Left renal pelvis (tissue), 4 donors: ENCODE data around the gene ERI3. TPM values are rescaled to one million over a fixed set of nuclear protein-coding genes. Genes with fewer than 3 reads are reported as not detected.
"Not testable (repeated sequence)": the region's sequence is repeated elsewhere in the genome, so short reads cannot be mapped to it uniquely, and the experiment has no call there.

Source experiments
- DNase-seq, 4 donors: peaks; one replicate each; pipeline ENCODE4 v3.0.0-alpha.2; 2013; ENCODE audit warnings: low read depth in 4 of 4, low spot score in 3 of 4
- polyA plus RNA-seq, 4 donors: library from polyadenylated mRNA; unstranded; fragments of 120-200 nt; gene quantifications; one replicate each; pipeline ENCODE4 v1.2.1, GENCODE V29; 2013; ENCODE audit not compliant: insufficient read length in 4 of 4

Gene ERI3
- polyA plus RNA-seq, 4 donors = 51.9 to 92.9 (median 79.7) TPM

DNA sequence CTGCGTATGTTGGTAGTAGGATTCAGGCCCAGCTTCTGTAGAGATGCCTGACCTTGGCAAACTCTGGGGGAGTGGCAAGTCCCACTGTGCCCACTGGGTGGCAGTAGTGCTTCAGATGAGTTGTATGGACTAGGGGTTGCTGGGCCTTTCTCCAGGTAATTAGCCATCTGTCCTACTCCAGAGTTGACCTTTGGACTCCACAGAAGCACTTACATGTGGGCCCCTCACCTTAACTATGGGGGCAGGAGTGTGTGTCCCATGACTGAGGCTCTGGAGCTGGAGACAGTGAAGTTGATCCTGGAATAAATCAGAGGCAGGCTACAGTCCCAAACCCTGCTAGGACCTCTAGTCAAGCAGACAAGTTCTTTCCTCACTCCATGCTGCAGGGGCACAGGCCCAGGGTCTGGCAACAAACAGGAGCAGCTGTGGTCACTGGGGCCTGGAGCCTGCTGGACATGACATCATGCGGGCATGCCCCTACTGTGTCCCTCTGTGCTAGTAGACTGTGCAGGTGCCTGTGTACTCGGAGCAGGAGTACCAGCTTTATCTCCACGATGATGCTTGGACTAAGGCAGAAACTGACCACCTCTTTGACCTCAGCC lies 137.1 kb downstream of the ERI3 start:
- peak in 3 of 4 donors; percentile 52 to 62 (median 58) for DNase-seq

DNA sequence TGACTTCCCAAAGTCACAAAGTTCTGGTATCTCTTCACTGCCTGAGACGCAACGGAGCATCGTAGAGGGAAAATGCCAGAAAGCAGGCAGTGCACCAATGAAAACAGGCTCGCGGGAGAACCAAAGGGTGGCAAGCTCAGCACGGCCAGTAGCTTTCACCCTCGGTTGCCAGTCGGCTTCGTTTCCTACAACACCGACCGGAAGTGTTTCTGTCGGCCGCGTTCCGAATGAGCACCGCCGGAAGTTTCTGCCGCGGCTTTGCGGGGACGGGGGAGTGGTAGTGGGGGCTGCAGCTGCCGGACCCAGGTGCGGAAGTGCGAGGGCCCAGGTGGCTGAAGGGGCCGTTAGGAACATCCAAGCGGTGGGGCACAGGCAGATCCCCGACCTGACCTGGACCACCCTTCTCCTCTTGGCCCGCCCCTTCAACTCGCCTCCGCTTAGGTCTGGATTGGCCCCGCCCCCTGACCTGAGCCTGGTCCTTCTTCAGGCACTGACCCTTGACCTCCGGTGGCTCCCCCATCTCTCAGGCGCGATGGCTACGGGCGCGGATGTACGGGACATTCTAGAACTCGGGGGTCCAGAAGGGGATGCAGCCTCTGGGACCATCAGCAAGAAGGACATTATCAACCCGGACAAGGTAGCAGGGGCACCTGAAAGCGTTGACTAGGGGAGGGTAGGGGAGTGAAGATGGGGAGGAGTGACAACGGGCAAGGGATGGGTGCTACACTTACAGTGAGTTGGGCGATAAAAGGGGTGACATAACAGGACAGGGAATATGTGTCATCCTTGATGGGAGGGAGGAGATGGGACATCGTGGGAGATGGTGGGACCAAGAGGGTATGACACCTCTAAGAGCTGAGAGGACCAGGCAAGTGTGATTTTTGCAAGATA lies 141.6 kb downstream of the ERI3 start, which contains the start of gene DMAP1:
TSS of gene DMAP1 (plus strand) at position 250 of the 891 bp plus-strand sequence. CDS start at position 533, 283 bp downstream.
- peak; percentile 65 to 74 (median 72) for DNase-seq

DNA sequence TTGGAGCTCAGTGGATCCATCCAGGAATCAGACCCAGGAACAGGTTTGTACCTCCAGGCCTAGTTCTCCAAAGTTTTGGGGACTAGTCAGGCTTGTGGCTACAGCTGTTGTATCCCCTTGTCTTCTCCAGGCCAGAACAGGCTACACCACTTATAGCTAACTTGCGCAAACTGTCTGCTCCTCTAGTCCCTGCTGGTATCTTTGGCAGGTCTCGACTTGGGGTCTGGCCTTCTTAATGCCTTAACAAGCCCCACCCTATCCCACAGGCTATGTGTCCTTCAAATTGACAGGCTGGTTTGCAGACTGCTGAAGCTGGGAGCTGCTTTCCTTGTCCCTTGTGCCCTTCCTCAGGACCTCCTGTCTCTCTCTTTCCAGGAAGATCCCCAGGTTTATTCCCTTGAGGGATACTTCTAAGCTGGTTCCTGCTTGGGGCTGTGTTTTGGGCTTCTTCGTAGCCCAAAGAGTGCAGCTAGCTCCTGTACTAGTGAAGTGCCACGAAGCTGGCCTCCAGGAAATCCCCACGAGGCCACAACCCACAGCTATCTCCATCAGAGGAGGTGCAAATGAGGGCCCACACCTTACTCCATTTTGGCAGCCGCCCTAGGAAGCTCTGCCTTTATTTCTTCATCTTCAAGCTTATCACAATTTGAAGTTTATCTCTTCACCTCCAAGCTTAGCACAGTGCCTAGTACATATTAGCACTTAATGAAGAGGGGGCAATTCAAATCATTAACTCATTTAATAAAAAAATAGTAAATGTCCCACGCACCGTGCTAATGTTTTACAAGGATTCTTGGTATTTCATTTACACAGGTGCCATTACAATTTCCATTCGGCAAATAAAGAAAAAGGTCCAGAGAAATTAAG lies 142.5 kb downstream of the ERI3 start:
- no peak for DNase-seq

GRCh38 chr1:44210595-44210994 lies 144.5 kb downstream of the ERI3 start:
- no peak for DNase-seq

- DNase-seq = no peak
Observed at GRCh38 chr1:44208226-44208625, 146.8 kb downstream of the ERI3 start.

GRCh38 chr1:44206545-44206944 lies 148.5 kb downstream of the ERI3 start:
- DNase-seq = not testable (repeated sequence)

DNA sequence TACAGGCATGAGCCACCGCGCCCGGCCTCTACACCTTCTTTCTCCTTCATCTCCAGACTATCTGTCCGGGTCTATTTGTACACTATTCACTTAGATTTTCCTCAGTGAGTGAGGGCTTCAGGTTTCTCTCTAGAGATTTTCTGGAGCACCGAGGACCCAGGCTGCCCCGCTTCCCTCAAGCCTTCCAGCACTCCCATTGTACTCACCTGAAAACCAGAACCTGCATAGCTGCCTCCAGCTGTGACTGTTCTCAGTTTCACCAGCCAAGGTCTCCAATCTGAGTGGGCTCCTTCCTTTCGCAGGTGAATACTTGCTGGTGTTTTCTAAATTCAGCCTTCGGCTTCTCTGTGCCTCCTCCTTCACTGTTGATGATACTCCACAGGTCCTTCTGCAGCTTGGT lies 154.7 kb downstream of the ERI3 start:
- no peak for DNase-seq

- DNase-seq = no peak
Observed at GRCh38 chr1:44174630-44175029, 180.4 kb downstream of the ERI3 start.

Other genes with a start within 250 kb of the ERI3 start
- under 1 TPM in 2 of 4 donors, not detected in 2; 0.16 to 0.93 TPM for gene KLF17, start 236.4 kb downstream of the ERI3 start, polyA plus RNA-seq
- gene KLF18, start 213.6 kb downstream of the ERI3 start, polyA plus RNA-seq = not detected
- gene DMAP1, start 141.8 kb downstream of the ERI3 start, polyA plus RNA-seq = 10 to 100 TPM; 42.9 to 72.5 (median 52.6) TPM
- 100 to 1,000 TPM in 1 of 4 donors, 10 to 100 TPM in 3; 60.0 to 105 (median 87.9) TPM for gene RNF220, start 50.0 kb upstream of the ERI3 start, polyA plus RNA-seq